H1 (cell line): ENCODE data around the gene CD38. TPM values are rescaled to one million over a fixed set of nuclear protein-coding genes. Genes with fewer than 3 reads are reported as not detected.

Source experiments
- CTCF ChIA-PET: fragments of 300-600 bp; sonication (Branson Sonifier 250); formaldehyde crosslinking; loops from one replicate; lab custom pipeline; 2021; ENCODE audit not compliant: partially characterized antibody; lab: Charles Lee
- POLR2A ChIA-PET: fragments of 300-600 bp; sonication (Branson Sonifier 250); formaldehyde crosslinking; loops from one replicate; lab custom pipeline; 2021; ENCODE audit warnings: inconsistent platforms; ENCODE audit not compliant: partially characterized antibody; lab: Charles Lee
- DNase-seq, 2 experiments: peaks; one replicate each; pipeline versions ENCODE4 v3.0.0 to v3.0.0-alpha.2; 2010 to 2022; ENCODE audit warnings: low spot score in 2 of 2, low read depth in 1 of 2, mixed read lengths in 1 of 2
- FAIRE-seq: peaks from 2 replicates; lab custom pipeline; 2011; peaks lifted over from hg19 to GRCh38; lab: Jason Lieb, UNC
- H2AFZ ChIP-seq: 2 replicates; pipeline ENCODE4 v1.8.1; 2012; ENCODE audit warnings: low read length, inconsistent platforms
- H2AK5ac ChIP-seq: 2 replicates; pipeline ENCODE4 v1.6.1; 2013; ENCODE audit warnings: low read depth, low read length
- H2BK120ac ChIP-seq: replicated peaks from 2 replicates; pipeline ENCODE3; 2013; ENCODE audit warnings: low read depth, low read length, inconsistent platforms
- H2BK12ac ChIP-seq: 2 replicates; pipeline ENCODE4 v1.6.1; 2013; ENCODE audit warnings: low read depth, low read length
- H2BK15ac ChIP-seq: 2 replicates; pipeline ENCODE4 v1.6.1; 2013; ENCODE audit warnings: low read length
- H2BK20ac ChIP-seq: 2 replicates; pipeline ENCODE4 v1.6.1; 2013; ENCODE audit warnings: low read length
- H2BK5ac ChIP-seq: 2 replicates; pipeline ENCODE4 v1.6.1; 2013; ENCODE audit warnings: low read depth, low read length
- H3K14ac ChIP-seq: 2 replicates; pipeline ENCODE4 v1.6.1; 2013; ENCODE audit warnings: inconsistent platforms; ENCODE audit not compliant: insufficient read length
- H3K18ac ChIP-seq: 2 replicates; pipeline ENCODE4 v1.6.1; 2013; ENCODE audit warnings: low read length; ENCODE audit errors: extremely low read depth
- H3K23ac ChIP-seq: 2 replicates; pipeline ENCODE4 v1.6.1; 2013; ENCODE audit warnings: inconsistent platforms; ENCODE audit not compliant: insufficient read length
- H3K23me2 ChIP-seq: 2 replicates; pipeline ENCODE4 v1.6.1; 2013; ENCODE audit warnings: low read depth, low read length
- H3K27ac ChIP-seq: 2 replicates; pipeline ENCODE4 v1.6.1; 2011; ENCODE audit warnings: low read depth, low read length, inconsistent platforms
- H3K27me3 ChIP-seq, 4 experiments: replicated peaks in 1 of 4; 1 replicate in 1 of 4; 2 replicates in 3 of 4; pipeline versions ENCODE4 v1.6.1 to v1.8.1; 2011 to 2013; ENCODE audit warnings: low read length in 3 of 4, mild to moderate bottlenecking in 3 of 4, inconsistent platforms in 2 of 4, mixed read lengths in 2 of 4, moderate library complexity in 1 of 4; ENCODE audit not compliant: control insufficient read depth in 3 of 4, insufficient read depth in 3 of 4; ENCODE audit errors: extremely low read depth in 1 of 4
- H3K36me3 ChIP-seq, 4 experiments: 2 replicates each; pipeline versions ENCODE4 v1.6.1 to v1.8.1; 2011 to 2013; ENCODE audit warnings: mild to moderate bottlenecking in 4 of 4, low read length in 3 of 4, moderate library complexity in 2 of 4, control low read depth in 1 of 4, inconsistent platforms in 1 of 4; ENCODE audit not compliant: insufficient read depth in 4 of 4, control insufficient read depth in 2 of 4
- H3K4ac ChIP-seq: replicated peaks from 2 replicates; pipeline ENCODE3; 2013; ENCODE audit warnings: low read length, low read depth, mixed read lengths, inconsistent platforms; ENCODE audit not compliant: insufficient read length
- H3K4me1 ChIP-seq, 4 experiments: replicated peaks in 1 of 4; 1 replicate in 1 of 4; 2 replicates in 3 of 4; pipeline versions ENCODE4 v1.6.1 to v1.8.1; 2011 to 2013; ENCODE audit warnings: low read length in 3 of 4, inconsistent platforms in 2 of 4, mixed read lengths in 1 of 4; ENCODE audit not compliant: insufficient read depth in 4 of 4, control insufficient read depth in 3 of 4
- H3K4me2 ChIP-seq, 2 experiments: 2 replicates each; pipeline versions ENCODE4 v1.6.1 to v1.8.1; 2011 to 2013; ENCODE audit warnings: low read depth in 2 of 2, low read length in 2 of 2, control low read depth in 1 of 2, inconsistent platforms in 1 of 2, mild to moderate bottlenecking in 1 of 2; ENCODE audit not compliant: insufficient read depth in 1 of 2
- H3K4me3 ChIP-seq, 4 experiments: fragments of 200-600, 300-600 bp in 1 of 4; sonication (generic), shearing (Covaris generic), sonication (Bioruptor Twin) in 1 of 4; 2 replicates each; pipeline versions ENCODE4 v1.5.1 to v1.8.1; 2011 to 2016; ENCODE audit warnings: low read length in 4 of 4, low read depth in 3 of 4, control low read depth in 2 of 4, inconsistent platforms in 2 of 4, mild to moderate bottlenecking in 2 of 4, mixed read lengths in 1 of 4, moderate library complexity in 1 of 4; ENCODE audit not compliant: insufficient read depth in 2 of 4; ENCODE audit errors: extremely low read depth in 1 of 4
- H3K56ac ChIP-seq: replicated peaks from 2 replicates; pipeline ENCODE3; 2013; ENCODE audit warnings: low read depth, mild to moderate bottlenecking, mixed read lengths, low read length, inconsistent platforms; ENCODE audit not compliant: insufficient read length
- H3K79me1 ChIP-seq: 2 replicates; pipeline ENCODE4 v1.6.1; 2013; ENCODE audit warnings: low read depth, low read length, control low read depth
- H3K79me2 ChIP-seq, 2 experiments: 2 replicates each; pipeline versions ENCODE4 v1.6.1 to v1.8.1; 2012 to 2013; ENCODE audit warnings: low read length in 2 of 2, mild to moderate bottlenecking in 2 of 2, inconsistent platforms in 1 of 2; ENCODE audit not compliant: insufficient read depth in 2 of 2, control insufficient read depth in 1 of 2
- H3K9ac ChIP-seq, 4 experiments: replicated peaks in 1 of 4; 1 replicate in 1 of 4; 2 replicates in 3 of 4; pipeline versions ENCODE4 v1.6.1 to v1.8.1; 2011 to 2013; ENCODE audit warnings: low read depth in 3 of 4, low read length in 3 of 4, control low read depth in 2 of 4, mild to moderate bottlenecking in 2 of 4, moderate library complexity in 2 of 4, inconsistent platforms in 1 of 4; ENCODE audit errors: extremely low read depth in 1 of 4
- H3K9me3 ChIP-seq, 2 experiments: 2 replicates each; pipeline versions ENCODE4 v1.6.1 to v1.8.1; 2012 to 2013; ENCODE audit warnings: mild to moderate bottlenecking in 2 of 2, moderate library complexity in 2 of 2, control low read depth in 1 of 2, inconsistent platforms in 1 of 2, low read depth in 1 of 2, low read length in 1 of 2, mixed read lengths in 1 of 2; ENCODE audit not compliant: insufficient read depth in 2 of 2
- H4K20me1 ChIP-seq, 2 experiments: replicated peaks in 1 of 2; 2 replicates each; pipeline versions ENCODE3 to v1.8.1; 2011 to 2013; ENCODE audit warnings: inconsistent platforms in 2 of 2, low read length in 2 of 2, mild to moderate bottlenecking in 1 of 2; ENCODE audit not compliant: insufficient read depth in 2 of 2, control insufficient read depth in 1 of 2
- H4K5ac ChIP-seq: 2 replicates; pipeline ENCODE4 v1.6.1; 2013; ENCODE audit warnings: low read length, low read depth, mixed read lengths, inconsistent platforms; ENCODE audit not compliant: insufficient read length
- H4K8ac ChIP-seq: 2 replicates; pipeline ENCODE4 v1.8.0; 2013; ENCODE audit warnings: mild to moderate bottlenecking, moderate library complexity, low read length, inconsistent platforms; ENCODE audit not compliant: insufficient read depth; ENCODE audit errors: extremely low read depth
- H4K91ac ChIP-seq: replicated peaks from 2 replicates; pipeline ENCODE3; 2013; ENCODE audit warnings: low read length, mixed read lengths, inconsistent platforms; ENCODE audit not compliant: insufficient read length
- BACH1 ChIP-seq: IDR thresholded peaks from 2 replicates; pipeline ENCODE4 v1.6.1; 2012; ENCODE audit warnings: low read length, improper control_type of control experiment
- BCL11A ChIP-seq, 2 experiments: IDR thresholded peaks; one replicate each; pipeline ENCODE4 v1.6.1; 2011; ENCODE audit warnings: low read depth in 2 of 2, low read length in 2 of 2, mild to moderate bottlenecking in 2 of 2
- CHD2 ChIP-seq: IDR thresholded peaks from 2 replicates; pipeline ENCODE4 v1.6.1; 2012; ENCODE audit warnings: low read length, improper control_type of control experiment
- CREB1 ChIP-seq: IDR thresholded peaks from 2 replicates; pipeline ENCODE4 v1.6.1; 2012; ENCODE audit warnings: inconsistent platforms
- EGR1 ChIP-seq: IDR thresholded peaks from 2 replicates; pipeline ENCODE4 v1.6.1; 2011; ENCODE audit warnings: low read depth, low read length, borderline replicate concordance
- EZH2 ChIP-seq: fragments of 200-600 bp; sonication (generic); IDR thresholded peaks from 2 replicates; pipeline ENCODE4 v1.7.1; 2012; ENCODE audit warnings: low read depth, mild to moderate bottlenecking, moderate library complexity, low read length, inconsistent platforms; ENCODE audit not compliant: severe bottlenecking
- MAFK ChIP-seq: IDR thresholded peaks from 2 replicates; pipeline ENCODE4 v1.6.1; 2012; ENCODE audit warnings: low read depth, mild to moderate bottlenecking, improper control_type of control experiment, low read length
- RXRA ChIP-seq: IDR thresholded peaks from 2 replicates; pipeline ENCODE4 v1.6.1; 2011; ENCODE audit warnings: low read depth, mild to moderate bottlenecking, low read length, moderate library complexity; ENCODE audit not compliant: insufficient read depth
- SP2 ChIP-seq: IDR thresholded peaks from 2 replicates; pipeline ENCODE4 v1.6.1; 2012; ENCODE audit warnings: mild to moderate bottlenecking, low read length, inconsistent platforms
- WGBS, 2 experiments: shearing (Covaris generic) in 1 of 2; methylation state at CpG; one replicate each; pipeline versions ENCODE4 v1.1.6 to v1.1.7; 2013 to 2015; ENCODE audit warnings: low lambda C conversion rate in 2 of 2, mixed read lengths in 2 of 2, inconsistent platforms in 1 of 2, low coverage in 1 of 2, missing lambda C conversion rate in 1 of 2; ENCODE audit not compliant: insufficient replicate concordance in 2 of 2, insufficient coverage in 1 of 2, insufficient read length in 1 of 2; ENCODE audit errors: extremely low coverage in 1 of 2, missing lambda C conversion rate in 1 of 2; 5-methylcytosine and 5-hydroxymethylcytosine counted together
- polyA plus RNA-seq, 7 experiments: library from polyadenylated mRNA; depleted of rRNA in 3 of 7; stranded (reverse) in 5 of 7; unstranded in 2 of 7; fragments of >200 nt in 5 of 7; fragments of 200-250 nt in 2 of 7; gene quantifications; 1 replicate in 5 of 7; 2 replicates in 1 of 7; 4 replicates in 1 of 7; pipeline versions ENCODE4 v1.2.1 to v1.2.3, GENCODE V29; 2011 to 2013; ENCODE audit warnings: missing spikeins in 2 of 7, mixed read lengths in 2 of 7
- total RNA-seq: library from RNA; stranded (reverse); fragmentation: NEBNext Ultra II Directional; extraction: Animal tissue kit (Norgen Biotek cat#: 25700); gene quantifications from 2 replicates; pipeline ENCODE4 v1.2.1, GENCODE V29; 2021

CD38 gene
- total and polyA plus RNA-seq, 2 of the 8 experiments (the other 6 are each of a cell fraction or from before 2014, with no cell fraction given): 0.14 to 0.24 TPM

DNA sequence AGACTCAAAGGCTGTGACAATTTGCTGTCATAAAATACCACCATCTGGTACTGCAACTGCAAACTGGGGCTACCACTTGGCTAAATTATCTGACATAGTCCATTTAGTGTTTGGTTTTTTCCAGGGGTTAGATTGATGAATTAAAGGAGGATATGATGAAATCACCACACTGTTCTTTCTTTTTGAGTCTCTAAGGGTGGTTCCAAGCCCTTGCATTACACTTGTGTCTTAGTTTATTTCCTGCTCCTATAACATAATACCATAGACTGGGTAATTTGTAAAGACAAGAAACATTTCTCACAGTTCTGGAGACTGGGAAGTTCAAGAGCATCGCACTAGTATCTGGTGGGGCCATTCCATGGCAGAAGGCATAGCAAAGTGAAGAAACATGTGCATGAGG is 32.0 kb upstream of the CD38 start:
- Histone ChIP-seq H2BK20ac (no peak overlapping the region), H2AK5ac (no peak overlapping the region), H2BK12ac (no peak overlapping the region), H3K4me1 (no peaks in the 10 kb centered on the region), H3K79me2 (no peaks in the 10 kb centered on the region), H3K27ac (no peak overlapping the region), H4K20me1 (no peaks in the 10 kb centered on the region), H2AFZ (no peak overlapping the region)
- DNase-seq (no peak), FAIRE-seq (no peak)
- POLR2A ChIA-PET: no interaction called here
- TF ChIP-seq SP2 (no peak), MAFK (no peak), CHD2 (no peak), CREB1 (no peak), EZH2 (no peak), BCL11A (IDR thresholded peaks at IDR 0.05; ENCODE audit: low read depth in 2 of 2, low read length in 2 of 2) (no peak), RXRA (no peak), EGR1 (no peak), BACH1 (no peak)
- TF ChIP-seq, all 59 proteins: peak for 0
- no peaks in the 10 kb centered on the region for H3K9me3 ChIP-seq
- H2BK15ac ChIP-seq: no peak overlapping the region
- H3K56ac ChIP-seq: no peak overlapping the region
- no peak overlapping the region for H3K18ac ChIP-seq
- no peak overlapping the region for H3K14ac ChIP-seq
- no peak overlapping the region for H4K8ac ChIP-seq
- H4K5ac ChIP-seq: no peak overlapping the region
- no peak overlapping the region for H3K4me3 ChIP-seq
- no peaks in the 10 kb centered on the region for H3K36me3 ChIP-seq
- no peak overlapping the region for H3K4me2 ChIP-seq
- H2BK120ac ChIP-seq: no peak overlapping the region
- H3K27me3 ChIP-seq: peaks cover 0 to 1% (median 0%) of the 10 kb centered on the region in 4 experiments; a peak in 1 of 7 replicates
- no peak overlapping the region for H3K9ac ChIP-seq
- no peak overlapping the region for H3K4ac ChIP-seq
- H3K79me1 ChIP-seq: no peaks in the 10 kb centered on the region
- CTCF ChIA-PET: interaction anchor here (1.6 kb wide), 1 partner anchor 57 kb away, joined by 4 read pairs; no protein-coding TSS in a partner anchor
- no peak overlapping the region for H4K91ac ChIP-seq
- no peak overlapping the region for H2BK5ac ChIP-seq
- 85% methylated on average over 1 of the region's 1 CpG; no CpG with 5 or more reads in 1 of the 2 experiments for WGBS, 2 experiments
- no peaks in the 10 kb centered on the region for H3K23me2 ChIP-seq
- H3K23ac ChIP-seq: no peak overlapping the region
